ENCODE data around the gene DRG2.

- TF ChIP-seq CTCF (conservative IDR thresholded peaks at IDR 0.05; ENCODE audit: low read depth, low read length) (no peak), EZH2 (IDR thresholded peaks at IDR 0.05; ENCODE audit: borderline replicate concordance, low read depth, low read length, poor library complexity, severe bottlenecking) (no peak)
Observed at GRCh38 chr17:18116078-18116477, 28.3 kb downstream of the DRG2 start.

Measured in A673 (cell line).